ENCODE results near the gene SLC4A4. TPM values are rescaled to one million over a fixed set of nuclear protein-coding genes. Genes with fewer than 3 reads are reported as not detected.

SLC4A4 gene
- total RNA-seq, 1 donor from 2014 or later = 28.5 TPM

- no peak for TF ChIP-seq CTCF (IDR thresholded peaks at IDR 0.05)
- Histone ChIP-seq H3K27ac (no peak overlapping the region), H3K4me1 (no peaks in the 10 kb centered on the region), H3K27me3 (no peaks in the 10 kb centered on the region), H3K9me3 (no peaks in the 10 kb centered on the region), H3K36me3 (no peaks in the 10 kb centered on the region), H3K4me3 (no peak overlapping the region)
- ATAC-seq = no peak
- DNase-seq = no peak
- intact Hi-C loops (cut with DNase I) = no loop called here
Observed at GRCh38 chr4:71356924-71357663, 18.3 kb downstream of the SLC4A4 start.

- intact Hi-C loops (cut with DNase I) = no loop called here
- no peak for DNase-seq
- H3K36me3 ChIP-seq = no peaks in the 10 kb centered on the region
- H3K27ac ChIP-seq = no peak overlapping the region
- no peak for ATAC-seq
- H3K9me3 ChIP-seq = no peaks in the 10 kb centered on the region
- no peak for TF ChIP-seq CTCF (IDR thresholded peaks at IDR 0.05)
- no peaks in the 10 kb centered on the region for H3K4me1 ChIP-seq
- H3K4me3 ChIP-seq = no peak overlapping the region
- no peaks in the 10 kb centered on the region for H3K27me3 ChIP-seq
Observed at GRCh38 chr4:71360844-71361243, 22.0 kb downstream of the SLC4A4 start.

- DNase-seq = no peak
- no peaks in the 10 kb centered on the region for H3K9me3 ChIP-seq
- H3K4me3 ChIP-seq = no peak overlapping the region
- H3K27ac ChIP-seq = no peak overlapping the region
- no peaks in the 10 kb centered on the region for H3K27me3 ChIP-seq
- H3K4me1 ChIP-seq = no peaks in the 10 kb centered on the region
- no peaks in the 10 kb centered on the region for H3K36me3 ChIP-seq
- ATAC-seq = no peak
- TF ChIP-seq CTCF (IDR thresholded peaks at IDR 0.05) = no peak
- intact Hi-C loops (cut with DNase I) = no loop called here
Observed at GRCh38 chr4:71361476-71361875, 22.7 kb downstream of the SLC4A4 start.

GRCh38 chr4:71366766-71367165, 27.9 kb downstream of the SLC4A4 start:
- Histone ChIP-seq H3K36me3 (no peaks in the 10 kb centered on the region), H3K27me3 (no peaks in the 10 kb centered on the region), H3K4me1 (no peaks in the 10 kb centered on the region), H3K27ac (no peak overlapping the region), H3K9me3 (no peaks in the 10 kb centered on the region), H3K4me3 (no peak overlapping the region)
- TF ChIP-seq CTCF (IDR thresholded peaks at IDR 0.05) = no peak
- no peak for ATAC-seq
- intact Hi-C loops (cut with DNase I) = no loop called here
- DNase-seq = no peak

- no peaks in the 10 kb centered on the region for H3K9me3 ChIP-seq
- H3K27me3 ChIP-seq = no peaks in the 10 kb centered on the region
- no peak for TF ChIP-seq CTCF (IDR thresholded peaks at IDR 0.05)
- intact Hi-C loops (cut with DNase I) = no loop called here
- H3K4me3 ChIP-seq = no peak overlapping the region
- H3K36me3 ChIP-seq = no peaks in the 10 kb centered on the region
- DNase-seq = no peak
- ATAC-seq = no peak
- no peak overlapping the region for H3K27ac ChIP-seq
- H3K4me1 ChIP-seq = no peaks in the 10 kb centered on the region
Observed at GRCh38 chr4:71367546-71367945, 28.7 kb downstream of the SLC4A4 start.

GRCh38 chr4:71368906-71369305, 30.1 kb downstream of the SLC4A4 start:
- Histone ChIP-seq H3K4me1 (no peaks in the 10 kb centered on the region), H3K4me3 (no peak overlapping the region), H3K27me3 (no peaks in the 10 kb centered on the region), H3K9me3 (no peaks in the 10 kb centered on the region), H3K36me3 (no peaks in the 10 kb centered on the region), H3K27ac (no peak overlapping the region)
- TF ChIP-seq CTCF (IDR thresholded peaks at IDR 0.05) = no peak
- no peak for ATAC-seq
- intact Hi-C loops (cut with DNase I) = no loop called here
- no peak for DNase-seq
